A673 (cell line): ENCODE measurements around the gene MICAL2. TPM values are rescaled to one million over a fixed set of nuclear protein-coding genes. Genes with fewer than 3 reads are reported as not detected.

Source experiments
- BruUV-seq: library from RNA; stranded (reverse); fragments of 400-500 nt; replicated peaks from 2 replicates; lab custom pipeline; 2021; lab: Mats Ljungman, UMichigan
- CTCF ChIA-PET: fragments of 300-600 bp; sonication (Branson Sonifier 250); formaldehyde crosslinking; loops from one replicate; lab custom pipeline; 2022; ENCODE audit warnings: antibody characterized with exemption; lab: Charles Lee
- POLR2A ChIA-PET: fragments of 300-600 bp; sonication (Branson Sonifier 250); formaldehyde crosslinking; loops from one replicate; lab custom pipeline; 2022; ENCODE audit warnings: antibody characterized with exemption; ENCODE audit not compliant: low non-redundant PET; lab: Charles Lee
- DNase-seq: peaks from one replicate; pipeline ENCODE4 v3.0.0-alpha.2; 2015; ENCODE audit warnings: low spot score
- H3K27ac ChIP-seq: fragments of 200-600 bp; sonication (generic); 2 replicates; pipeline ENCODE4 v1.5.1; 2016; ENCODE audit warnings: mixed run types, low read depth, mild to moderate bottlenecking, mixed read lengths, antibody characterized with exemption, low read length; ENCODE audit not compliant: poor library complexity, severe bottlenecking
- H3K27me3 ChIP-seq: fragments of 200-600 bp; sonication (generic); replicated peaks from 2 replicates; pipeline ENCODE4 v1.6.1; 2017; ENCODE audit warnings: mixed run types, low read depth, mild to moderate bottlenecking, mixed read lengths, antibody characterized with exemption, low read length; ENCODE audit not compliant: insufficient read depth, poor library complexity
- H3K36me3 ChIP-seq: fragments of 200-600 bp; sonication (generic); 2 replicates; pipeline ENCODE4 v1.6.1; 2016; ENCODE audit warnings: mixed run types, mild to moderate bottlenecking, mixed read lengths, antibody characterized with exemption, low read length; ENCODE audit not compliant: insufficient read depth, poor library complexity, severe bottlenecking
- H3K4me1 ChIP-seq: fragments of 200-600 bp; sonication (generic); 2 replicates; pipeline ENCODE4 v1.6.1; 2017; ENCODE audit warnings: mixed run types, mild to moderate bottlenecking, mixed read lengths, antibody characterized with exemption, low read length; ENCODE audit not compliant: insufficient read depth, poor library complexity, severe bottlenecking
- H3K4me3 ChIP-seq: fragments of 200-600 bp; sonication (generic); 2 replicates; pipeline ENCODE4 v1.5.1; 2016; ENCODE audit warnings: low read depth, mixed run types, mild to moderate bottlenecking, mixed read lengths, low read length; ENCODE audit not compliant: poor library complexity, severe bottlenecking
- H3K9me3 ChIP-seq: fragments of 200-600 bp; sonication (generic); 2 replicates; pipeline ENCODE4 v1.6.1; 2016; ENCODE audit warnings: mixed run types, low read depth, mild to moderate bottlenecking, mixed read lengths, antibody characterized with exemption, low read length; ENCODE audit not compliant: poor library complexity, severe bottlenecking
- EZH2 ChIP-seq: fragments of 200-600 bp; sonication (generic); IDR thresholded peaks from 2 replicates; pipeline ENCODE4 v1.6.1; 2017; ENCODE audit warnings: borderline replicate concordance, low read depth, mild to moderate bottlenecking, mixed read lengths, antibody characterized with exemption, low read length; ENCODE audit not compliant: poor library complexity, severe bottlenecking
- intact Hi-C: fragments of 100-400 bp; cut with micrococcal nuclease; formaldehyde crosslinking; loops from one replicate; pipeline ENCODE4 v1.10.0; 2022; ENCODE audit not compliant: unreplicated experiment
- total RNA-seq: library from RNA; stranded (reverse); gene quantifications from 2 replicates; pipeline ENCODE4 v1.2.3, GENCODE V29; 2021
- TF ChIP-seq, protein P1 (sequence below): fragments of 300-800, 200-600 bp; sonication (generic); conservative IDR thresholded peaks from 2 replicates; pipeline ENCODE4 v1.5.1; 2017; ENCODE audit warnings: low read depth, mild to moderate bottlenecking, antibody characterized with exemption, low read length, moderate library complexity, mixed read lengths

Gene MICAL2
- total RNA-seq, 1 experiment from 2014 or later = 1.1 TPM

DNA sequence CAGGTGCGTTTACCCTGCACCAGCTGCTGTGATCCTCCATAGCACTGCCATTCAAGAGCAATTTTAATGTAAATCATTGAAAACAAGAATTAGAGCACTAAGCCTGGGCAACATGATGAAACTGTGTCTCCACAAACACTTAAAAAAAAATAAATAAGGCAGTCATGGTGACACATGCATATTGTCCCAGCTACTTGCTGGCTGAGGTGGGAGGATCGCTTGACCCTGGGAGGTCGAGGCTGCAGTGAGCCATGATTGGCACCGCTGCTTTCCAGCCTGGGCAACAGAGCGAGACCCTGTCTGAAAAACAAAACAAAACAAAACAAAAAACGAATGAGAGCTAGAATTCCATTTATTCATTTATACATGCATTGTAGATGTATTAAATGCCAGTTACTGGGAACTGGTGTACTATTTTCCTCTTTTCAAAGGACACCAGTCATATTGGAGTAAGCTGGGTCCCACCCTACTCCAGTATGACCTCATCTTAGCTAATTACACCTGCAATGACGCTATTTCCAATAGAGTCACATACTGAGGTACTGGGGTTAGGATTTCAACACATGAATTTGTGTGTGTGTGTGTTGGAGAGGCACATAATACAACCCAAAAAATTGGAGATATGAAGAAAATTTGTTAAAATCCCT lies 101.9 kb downstream of the MICAL2 start:
- BruUV-seq = no TSS peak
- intact Hi-C loops = no loop called here
- no peaks in the 10 kb centered on the region for H3K36me3 ChIP-seq
- H3K4me3 ChIP-seq = no peak overlapping the region
- no peak for DNase-seq
- no peaks in the 10 kb centered on the region for H3K9me3 ChIP-seq
- ChIA-PET POLR2A (no interaction called here), CTCF (no interaction called here)
- H3K27ac ChIP-seq = no peak overlapping the region
- H3K27me3 ChIP-seq = no peaks in the 10 kb centered on the region
- TF ChIP-seq, protein P1, sequence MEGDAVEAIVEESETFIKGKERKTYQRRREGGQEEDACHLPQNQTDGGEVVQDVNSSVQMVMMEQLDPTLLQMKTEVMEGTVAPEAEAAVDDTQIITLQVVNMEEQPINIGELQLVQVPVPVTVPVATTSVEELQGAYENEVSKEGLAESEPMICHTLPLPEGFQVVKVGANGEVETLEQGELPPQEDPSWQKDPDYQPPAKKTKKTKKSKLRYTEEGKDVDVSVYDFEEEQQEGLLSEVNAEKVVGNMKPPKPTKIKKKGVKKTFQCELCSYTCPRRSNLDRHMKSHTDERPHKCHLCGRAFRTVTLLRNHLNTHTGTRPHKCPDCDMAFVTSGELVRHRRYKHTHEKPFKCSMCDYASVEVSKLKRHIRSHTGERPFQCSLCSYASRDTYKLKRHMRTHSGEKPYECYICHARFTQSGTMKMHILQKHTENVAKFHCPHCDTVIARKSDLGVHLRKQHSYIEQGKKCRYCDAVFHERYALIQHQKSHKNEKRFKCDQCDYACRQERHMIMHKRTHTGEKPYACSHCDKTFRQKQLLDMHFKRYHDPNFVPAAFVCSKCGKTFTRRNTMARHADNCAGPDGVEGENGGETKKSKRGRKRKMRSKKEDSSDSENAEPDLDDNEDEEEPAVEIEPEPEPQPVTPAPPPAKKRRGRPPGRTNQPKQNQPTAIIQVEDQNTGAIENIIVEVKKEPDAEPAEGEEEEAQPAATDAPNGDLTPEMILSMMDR = no peak
- TF ChIP-seq EZH2 = no peak
- H3K4me1 ChIP-seq = no peaks in the 10 kb centered on the region

DNA sequence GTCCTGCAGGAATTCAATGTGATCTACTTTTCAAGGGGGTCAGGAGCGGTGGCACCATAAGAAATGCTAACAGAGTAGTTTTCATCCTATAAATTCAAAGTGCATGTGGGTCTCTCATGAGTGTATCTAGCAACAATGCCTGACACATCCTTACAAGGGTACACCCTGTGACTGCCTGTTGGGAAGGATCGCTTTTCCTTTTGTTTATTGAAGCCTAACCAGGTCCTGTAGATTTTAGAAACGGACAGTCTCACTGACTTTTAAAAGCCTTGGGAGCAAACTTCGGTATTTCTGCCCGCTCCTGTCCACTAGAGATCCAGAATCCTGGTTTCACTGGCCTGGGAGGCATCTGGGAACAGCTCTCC lies 102.4 kb downstream of the MICAL2 start:
- Histone ChIP-seq H3K36me3 (no peaks in the 10 kb centered on the region), H3K4me1 (no peaks in the 10 kb centered on the region), H3K4me3 (no peak overlapping the region), H3K9me3 (no peaks in the 10 kb centered on the region), H3K27me3 (no peaks in the 10 kb centered on the region), H3K27ac (no peak overlapping the region)
- CTCF ChIA-PET = no interaction called here
- no TSS peak for BruUV-seq
- no peak for TF ChIP-seq EZH2
- TF ChIP-seq, protein P1 = no peak
- POLR2A ChIA-PET = no interaction called here
- no peak for DNase-seq
- intact Hi-C loops = no loop called here

DNA sequence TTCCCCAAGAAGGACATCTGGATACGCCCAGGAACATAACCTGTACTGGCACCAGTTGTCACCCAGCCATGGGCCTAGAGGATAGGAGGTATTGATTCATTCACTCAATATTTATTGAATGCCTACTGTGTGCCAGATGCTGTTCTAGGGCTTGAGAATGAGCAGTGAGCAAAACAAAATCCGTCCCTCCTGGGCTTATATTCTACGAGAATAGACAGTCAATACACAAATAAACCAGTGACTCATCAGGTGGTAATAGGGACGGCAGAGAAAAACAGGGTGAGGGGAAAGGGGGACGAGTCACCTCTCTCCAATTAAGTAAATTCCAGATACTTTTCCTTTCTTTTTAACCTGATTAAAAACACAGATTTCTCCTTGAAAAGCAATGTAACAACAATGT lies 103.5 kb downstream of the MICAL2 start:
- H3K4me1 ChIP-seq = no peaks in the 10 kb centered on the region
- DNase-seq = no peak
- ChIA-PET POLR2A (no interaction called here), CTCF (no interaction called here)
- H3K27me3 ChIP-seq = no peaks in the 10 kb centered on the region
- no peak for TF ChIP-seq EZH2
- TF ChIP-seq, protein P1 = no peak
- H3K4me3 ChIP-seq = no peak overlapping the region
- no peaks in the 10 kb centered on the region for H3K36me3 ChIP-seq
- H3K27ac ChIP-seq = no peak overlapping the region
- no peaks in the 10 kb centered on the region for H3K9me3 ChIP-seq
- intact Hi-C loops = no loop called here
- BruUV-seq = no TSS peak
